Body of pancreas (tissue), 4 donors: Measurements from ENCODE around the gene C1orf232.

ENCODE experiments used
- CTCF ChIP-seq, 7 experiments: fragments of 450-650 bp in 4 of 7; fragments of 200-600 bp in 3 of 7; sonication (generic) in 3 of 7; IDR thresholded peaks; one replicate each; pipeline ENCODE4 v1.5.1; 2016 to 2019; ENCODE audit warnings: antibody characterized with exemption in 7 of 7
- POLR2A ChIP-seq, 3 donors: fragments of 450-650 bp; IDR thresholded peaks; one replicate each; pipeline ENCODE4 v1.6.1; 2016; ENCODE audit warnings: antibody characterized with exemption in 3 of 3, mild to moderate bottlenecking in 2 of 3

DNA sequence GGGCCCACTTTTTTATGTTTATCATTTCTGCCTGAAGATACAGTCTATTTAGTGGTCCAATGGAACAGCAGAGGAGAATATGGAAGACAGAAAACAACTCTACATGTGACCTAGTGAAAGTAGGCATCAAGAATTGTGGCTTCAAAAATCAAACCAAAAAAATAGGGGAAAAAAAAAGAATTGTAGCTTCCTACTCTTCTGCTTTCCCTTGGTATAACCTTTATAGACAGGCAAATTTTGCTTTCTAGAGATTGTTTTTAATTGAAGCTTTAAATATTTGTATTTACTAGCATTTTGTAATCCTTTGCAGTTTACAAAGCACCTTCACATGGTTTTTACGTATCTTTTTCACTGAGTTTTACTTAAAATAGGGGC lies 42.8 kb downstream of the C1orf232 start:
- TF ChIP-seq POLR2A (IDR thresholded peaks at IDR 0.05), result no peak
- TF ChIP-seq CTCF (IDR thresholded peaks at IDR 0.05), result no peak
